Activated naive CD4-positive, alpha-beta T cell treated with anti-CD3 and anti-CD28 coated beads for 36 hours (primary cell): ENCODE results near the gene MRPL1. TPM values are rescaled to one million over a fixed set of nuclear protein-coding genes. Genes with fewer than 3 reads are reported as not detected.
"Not testable (repeated sequence)": the region's sequence is repeated elsewhere in the genome, so short reads cannot be mapped to it uniquely, and the experiment has no call there.

Experiments
- CTCF ChIA-PET: fragments of 350-600 bp; sonication (Branson Sonifier 250); formaldehyde crosslinking; loops from one replicate; lab custom pipeline; 2021; ENCODE audit warnings: antibody characterized with exemption; lab: Charles Lee
- DNase-seq: peaks from one replicate; pipeline ENCODE4 v3.0.0-alpha.2; 2020
- H3K27ac Mint-ChIP-seq: one replicate; pipeline ENCODE4 v1.8.0; 2021; ENCODE audit warnings: mild to moderate bottlenecking, mixed read lengths
- H3K27me3 Mint-ChIP-seq: one replicate; pipeline ENCODE4 v1.8.0; 2021; ENCODE audit warnings: low read depth, mixed read lengths
- H3K36me3 Mint-ChIP-seq: one replicate; pipeline ENCODE4 v1.8.0; 2021; ENCODE audit warnings: low read depth, mixed read lengths
- H3K4me1 Mint-ChIP-seq: one replicate; pipeline ENCODE4 v1.8.0; 2021; ENCODE audit warnings: low read depth, mixed read lengths
- H3K4me3 Mint-ChIP-seq: one replicate; pipeline ENCODE4 v1.8.0; 2021; ENCODE audit warnings: mild to moderate bottlenecking, moderate library complexity, mixed read lengths
- H3K9me3 Mint-ChIP-seq: one replicate; pipeline ENCODE4 v1.8.0; 2021; ENCODE audit warnings: mixed read lengths
- intact Hi-C: fragments of 100-400 bp; cut with micrococcal nuclease; formaldehyde crosslinking; loops from one replicate; pipeline ENCODE4 v1.15.1; 2023
- total RNA-seq, 2 experiments: library from RNA; stranded (reverse); gene quantifications; one replicate each; pipeline ENCODE4 v1.2.3, GENCODE V29; 2021

Gene MRPL1
- total RNA-seq, 2 experiments from 2014 or later: 37.5 to 39.8 TPM

- CTCF ChIA-PET: no interaction called here
- no peak overlapping the region for H3K4me3 Mint-ChIP-seq
Observed at GRCh38 chr4:77922158-77923094, 59.8 kb downstream of the MRPL1 start.

GRCh38 chr4:77927991-77928925 lies 65.6 kb downstream of the MRPL1 start:
- Mint-ChIP-seq H3K9me3 (peaks cover 9% of the 10 kb centered on the region), H3K4me1 (no peaks in the 10 kb centered on the region), H3K4me3 (no peak overlapping the region), H3K27me3 (no peaks in the 10 kb centered on the region), H3K36me3 (peaks cover 40% of the 10 kb centered on the region), H3K27ac (no peak overlapping the region)
- DNase-seq: no peak
- CTCF ChIA-PET: no interaction called here
- intact Hi-C loops: no loop called here

More at GRCh38 chr4:77922158-77923094, 59.8 kb downstream of the MRPL1 start:
- no peak for DNase-seq
- H3K4me1 Mint-ChIP-seq: peaks cover 4% of the 10 kb centered on the region
- peaks cover 16% of the 10 kb centered on the region for H3K9me3 Mint-ChIP-seq
- H3K27ac Mint-ChIP-seq: no peak overlapping the region
- H3K36me3 Mint-ChIP-seq: peaks cover 46% of the 10 kb centered on the region
- H3K27me3 Mint-ChIP-seq: no peaks in the 10 kb centered on the region
- intact Hi-C loops: no loop called here

- no peaks in the 10 kb centered on the region for H3K9me3 Mint-ChIP-seq
- peaks cover 35% of the 10 kb centered on the region for H3K36me3 Mint-ChIP-seq
- no peaks in the 10 kb centered on the region for H3K4me1 Mint-ChIP-seq
- CTCF ChIA-PET: no interaction called here
- H3K4me3 Mint-ChIP-seq: no peak overlapping the region
- intact Hi-C loops: no loop called here
- no peak overlapping the region for H3K27ac Mint-ChIP-seq
- DNase-seq: no peak
- H3K27me3 Mint-ChIP-seq: no peaks in the 10 kb centered on the region
Observed at GRCh38 chr4:77930154-77930639, 67.6 kb downstream of the MRPL1 start.

- no peak overlapping the region for H3K27ac Mint-ChIP-seq
- no peak overlapping the region for H3K4me3 Mint-ChIP-seq
- no peaks in the 10 kb centered on the region for H3K27me3 Mint-ChIP-seq
- no peak for DNase-seq
- H3K4me1 Mint-ChIP-seq: no peaks in the 10 kb centered on the region
- H3K9me3 Mint-ChIP-seq: no peaks in the 10 kb centered on the region
- CTCF ChIA-PET: no interaction called here
- intact Hi-C loops: no loop called here
- peaks cover 33% of the 10 kb centered on the region for H3K36me3 Mint-ChIP-seq
Observed at GRCh38 chr4:77930876-77931275, 68.2 kb downstream of the MRPL1 start.

GRCh38 chr4:77931452-77932135 lies 69.0 kb downstream of the MRPL1 start:
- intact Hi-C loops: no loop called here
- CTCF ChIA-PET: no interaction called here
- Mint-ChIP-seq H3K27me3 (no peaks in the 10 kb centered on the region), H3K4me1 (no peaks in the 10 kb centered on the region), H3K9me3 (no peaks in the 10 kb centered on the region), H3K36me3 (peaks cover 31% of the 10 kb centered on the region), H3K4me3 (no peak overlapping the region), H3K27ac (no peak overlapping the region)
- no peak for DNase-seq

GRCh38 chr4:77938560-77938959 lies 75.9 kb downstream of the MRPL1 start:
- H3K4me1 Mint-ChIP-seq: peaks cover 10% of the 10 kb centered on the region
- intact Hi-C loops: no loop called here
- no peaks in the 10 kb centered on the region for H3K27me3 Mint-ChIP-seq
- CTCF ChIA-PET: interaction anchor here (0.6 kb wide), 1 partner anchor 135 kb away, joined by 4 read pairs; no protein-coding TSS in a partner anchor
- peaks cover 10% of the 10 kb centered on the region for H3K9me3 Mint-ChIP-seq
- no peak overlapping the region for H3K4me3 Mint-ChIP-seq
- H3K27ac Mint-ChIP-seq: no peak overlapping the region
- H3K36me3 Mint-ChIP-seq: peaks cover 65% of the 10 kb centered on the region
- DNase-seq: no peak

- Mint-ChIP-seq H3K9me3 (peaks cover 15% of the 10 kb centered on the region), H3K36me3 (peaks cover 47% of the 10 kb centered on the region)
- H3K4me1 Mint-ChIP-seq, CTCF ChIA-PET, H3K4me3 Mint-ChIP-seq, intact Hi-C loops, H3K27ac Mint-ChIP-seq, H3K27me3 Mint-ChIP-seq, DNase-seq: not testable (repeated sequence)
Observed at GRCh38 chr4:77945929-77946328, 83.3 kb downstream of the MRPL1 start.

GRCh38 chr4:77950203-77950602 lies 87.6 kb downstream of the MRPL1 start:
- Mint-ChIP-seq H3K4me1 (peaks cover 11% of the 10 kb centered on the region), H3K36me3 (peaks cover 19% of the 10 kb centered on the region), H3K9me3 (peaks cover 3% of the 10 kb centered on the region), H3K27ac (no peak overlapping the region), H3K4me3 (no peak overlapping the region), H3K27me3 (no peaks in the 10 kb centered on the region)
- intact Hi-C loops: loop anchor here (10.0 kb wide), 1 partner anchor 985 kb away; the partner anchor contains the start of gene PAQR3
- no peak for DNase-seq
- CTCF ChIA-PET: no interaction called here

- H3K36me3 Mint-ChIP-seq: peaks cover 13% of the 10 kb centered on the region
- H3K9me3 Mint-ChIP-seq: no peaks in the 10 kb centered on the region
- CTCF ChIA-PET: no interaction called here
- H3K27me3 Mint-ChIP-seq: no peaks in the 10 kb centered on the region
- H3K4me3 Mint-ChIP-seq: no peak overlapping the region
- DNase-seq: no peak
- H3K4me1 Mint-ChIP-seq: peaks cover 20% of the 10 kb centered on the region
- no peak overlapping the region for H3K27ac Mint-ChIP-seq
- intact Hi-C loops: loop anchor here (10.0 kb wide), 1 partner anchor 982 kb away; the partner anchor contains the start of gene PAQR3
Observed at GRCh38 chr4:77952457-77952856, 89.8 kb downstream of the MRPL1 start.

GRCh38 chr4:77954690-77955089 lies 92.1 kb downstream of the MRPL1 start:
- CTCF ChIA-PET: no interaction called here

GRCh38 chr4:77956917-77957316 lies 94.3 kb downstream of the MRPL1 start:
- DNase-seq: no peak
- Mint-ChIP-seq H3K9me3 (no peaks in the 10 kb centered on the region), H3K27ac (no peak overlapping the region), H3K27me3 (no peaks in the 10 kb centered on the region), H3K4me3 (no peak overlapping the region), H3K36me3 (peaks cover 8% of the 10 kb centered on the region), H3K4me1 (peaks cover 18% of the 10 kb centered on the region)
- CTCF ChIA-PET: no interaction called here
- intact Hi-C loops: loop anchor here (5.0 to 10.0 kb wide), 2 partner anchors 140 to 978 kb away; partner anchors contain the start of genes CNOT6L and PAQR3

More at GRCh38 chr4:77954690-77955089, 92.1 kb downstream of the MRPL1 start:
- Mint-ChIP-seq H3K9me3 (no peaks in the 10 kb centered on the region), H3K36me3 (peaks cover 13% of the 10 kb centered on the region), H3K4me3 (no peak overlapping the region), H3K27ac (no peak overlapping the region), H3K4me1 (peaks cover 21% of the 10 kb centered on the region), H3K27me3 (no peaks in the 10 kb centered on the region)
- intact Hi-C loops: loop anchor here (5.0 to 10.0 kb wide), 2 partner anchors 137 to 980 kb away; partner anchors contain the start of genes CNOT6L and PAQR3
- no peak for DNase-seq
